Loucy (cell line): Measurements from ENCODE around the gene PRELID1.

Experiments used
- H2AFZ ChIP-seq: fragments of 200-600 bp; sonication (generic); 2 replicates; pipeline ENCODE4 v1.6.0; 2016; ENCODE audit warnings: antibody characterized with exemption, mild to moderate bottlenecking, low read length, moderate library complexity
- H3F3A ChIP-seq: fragments of 200-600 bp; 2 replicates; pipeline ENCODE4 v1.6.0; 2016; ENCODE audit warnings: antibody characterized with exemption, low read depth, mild to moderate bottlenecking
- H3K27me3 ChIP-seq: fragments of 200-600 bp; sonication (generic); 2 replicates; pipeline ENCODE4 v1.6.1; 2014; ENCODE audit warnings: low read length, mild to moderate bottlenecking; ENCODE audit not compliant: insufficient read depth, poor library complexity, severe bottlenecking
- H3K36me3 ChIP-seq: fragments of 200-600 bp; sonication (generic); 2 replicates; pipeline ENCODE4 v1.6.1; 2016; ENCODE audit warnings: low read length; ENCODE audit not compliant: insufficient read depth
- H3K4me1 ChIP-seq: fragments of 200-600 bp; sonication (generic); 2 replicates; pipeline ENCODE4 v1.5.1; 2014; ENCODE audit warnings: low read length, mild to moderate bottlenecking; ENCODE audit not compliant: insufficient read depth, poor library complexity, severe bottlenecking
- H3K4me2 ChIP-seq: fragments of 200-600 bp; sonication (generic); 2 replicates; pipeline ENCODE4 v1.6.0; 2014; ENCODE audit warnings: antibody characterized with exemption, low read length, low read depth, mild to moderate bottlenecking; ENCODE audit not compliant: poor library complexity, severe bottlenecking
- H3K4me3 ChIP-seq: fragments of 200-600 bp; sonication (generic); 2 replicates; pipeline ENCODE4 v1.5.1; 2014; ENCODE audit warnings: low read length, mild to moderate bottlenecking, mixed read lengths; ENCODE audit not compliant: poor library complexity, severe bottlenecking
- H3K79me2 ChIP-seq: fragments of 200-600 bp; sonication (generic); 2 replicates; pipeline ENCODE4 v1.6.1; 2014; ENCODE audit warnings: low read length; ENCODE audit not compliant: insufficient read depth
- H3K9ac ChIP-seq: fragments of 200-600 bp; sonication (generic); 2 replicates; pipeline ENCODE4 v1.6.0; 2014; ENCODE audit warnings: mild to moderate bottlenecking, low read depth, low read length, moderate library complexity; ENCODE audit not compliant: poor library complexity, severe bottlenecking
- H3K9me2 ChIP-seq: fragments of 200-600 bp; sonication (generic); replicated peaks from 2 replicates; pipeline ENCODE4 v1.6.1; 2016; ENCODE audit warnings: low read depth, low read length, mixed read lengths
- H3K9me3 ChIP-seq: fragments of 200-600 bp; sonication (generic); 2 replicates; pipeline ENCODE4 v1.6.1; 2014; ENCODE audit warnings: mild to moderate bottlenecking, antibody characterized with exemption, low read length, low read depth; ENCODE audit not compliant: insufficient read depth
- H4K20me1 ChIP-seq: fragments of 200-600 bp; sonication (generic); 2 replicates; pipeline ENCODE4 v1.6.0; 2014; ENCODE audit warnings: antibody characterized with exemption, low read length, mild to moderate bottlenecking; ENCODE audit not compliant: insufficient read depth, poor library complexity, severe bottlenecking
- CTCF ChIP-seq: fragments of 200-600 bp; sonication (generic); conservative IDR thresholded peaks from 2 replicates; pipeline ENCODE4 v1.5.1; 2014; ENCODE audit warnings: mild to moderate bottlenecking, antibody characterized with exemption, low read length
- EZH2phosphoT487 ChIP-seq: fragments of 200-600 bp; IDR thresholded peaks from 2 replicates; pipeline ENCODE4 v1.6.1; 2018; ENCODE audit warnings: antibody characterized with exemption, mild to moderate bottlenecking, moderate library complexity, borderline replicate concordance

PRELID1 gene

GRCh38 chr5:177332896-177333260 lies 29.3 kb downstream of the PRELID1 start:
- H3K9me2 ChIP-seq, result no peaks in the 10 kb centered on the region
- peaks cover 16% of the 10 kb centered on the region for H3K4me1 ChIP-seq
- H3F3A ChIP-seq, result no peaks in the 10 kb centered on the region
- H2AFZ ChIP-seq, result no peak overlapping the region
- no peaks in the 10 kb centered on the region for H3K79me2 ChIP-seq
- no peak overlapping the region for H3K4me3 ChIP-seq
- no peak overlapping the region for H3K4me2 ChIP-seq
- no peak overlapping the region for H3K9ac ChIP-seq
- no peak for TF ChIP-seq EZH2phosphoT487
- no peaks in the 10 kb centered on the region for H3K9me3 ChIP-seq
- no peaks in the 10 kb centered on the region for H4K20me1 ChIP-seq
- H3K27me3 ChIP-seq, result no peaks in the 10 kb centered on the region
- peaks cover 40% of the 10 kb centered on the region; the same call in 1 of the 2 replicates for H3K36me3 ChIP-seq

GRCh38 chr5:177333420-177334154 lies 30.0 kb downstream of the PRELID1 start:
- H3K4me2 ChIP-seq, result no peak overlapping the region
- no peaks in the 10 kb centered on the region for H3K27me3 ChIP-seq
- peaks cover 40% of the 10 kb centered on the region; the same call in 1 of the 2 replicates for H3K36me3 ChIP-seq
- H3K9me2 ChIP-seq, result no peaks in the 10 kb centered on the region
- TF ChIP-seq EZH2phosphoT487 (no peak), CTCF (no peak)
- no peak overlapping the region for H2AFZ ChIP-seq
- H3K4me3 ChIP-seq, result no peak overlapping the region
- no peaks in the 10 kb centered on the region for H3F3A ChIP-seq
- H3K4me1 ChIP-seq, result peaks cover 16% of the 10 kb centered on the region
- H3K9ac ChIP-seq, result no peak overlapping the region
- H3K9me3 ChIP-seq, result no peaks in the 10 kb centered on the region
- H3K79me2 ChIP-seq, result no peaks in the 10 kb centered on the region
- H4K20me1 ChIP-seq, result no peaks in the 10 kb centered on the region

- TF ChIP-seq EZH2phosphoT487 (no peak), CTCF (no peak)
- Histone ChIP-seq H3K79me2 (peaks cover 5% of the 10 kb centered on the region; the same call in 1 of the 2 replicates), H3K9me3 (no peaks in the 10 kb centered on the region), H3K4me1 (peaks cover 16% of the 10 kb centered on the region), H3K9ac (no peak overlapping the region), H3K4me3 (no peak overlapping the region), H3K9me2 (no peaks in the 10 kb centered on the region), H2AFZ (no peak overlapping the region), H3F3A (no peaks in the 10 kb centered on the region), H3K4me2 (no peak overlapping the region), H4K20me1 (no peaks in the 10 kb centered on the region), H3K27me3 (no peaks in the 10 kb centered on the region), H3K36me3 (peaks cover 40% of the 10 kb centered on the region; the same call in 1 of the 2 replicates)
Measured at GRCh38 chr5:177334155-177334551, 30.6 kb downstream of the PRELID1 start.
